ENCODE data around the gene C11orf24. TPM values are rescaled to one million over a fixed set of nuclear protein-coding genes. Genes with fewer than 3 reads are reported as not detected.

The C11orf24 gene
- total RNA-seq, 1 experiment from 2014 or later, result 53.7 TPM

GRCh38 chr11:68295940-68296339 lies 24.2 kb upstream of the C11orf24 start (continued):
- TF ChIP-seq RORB (CRISPR knock-in tag; IDR thresholded peaks at IDR 0.05) (no peak), CBFB (CRISPR knock-in tag; IDR thresholded peaks at IDR 0.05; ENCODE audit: low read depth) (no peak), NR2C2 (CRISPR knock-in tag; IDR thresholded peaks at IDR 0.05) (no peak), ESRRA (CRISPR knock-in tag; IDR thresholded peaks at IDR 0.05; ENCODE audit: borderline replicate concordance) (no peak), TEAD4 (CRISPR knock-in tag; IDR thresholded peaks at IDR 0.05) (no peak), NFE2L1 (CRISPR knock-in tag; IDR thresholded peaks at IDR 0.05) (no peak), JUN (CRISPR knock-in tag; IDR thresholded peaks at IDR 0.05) (no peak), IRF2 (CRISPR knock-in tag; IDR thresholded peaks at IDR 0.05; ENCODE audit: borderline replicate concordance, low read depth) (no peak), AR (CRISPR knock-in tag; IDR thresholded peaks at IDR 0.05) (no peak)

- Mint-ChIP-seq H3K4me3 (no peak overlapping the region), H3K4me1 (no peaks in the 10 kb centered on the region), H3K27me3 (ENCODE audit: low read depth) (peaks cover 5% of the 10 kb centered on the region; the same call in 1 of the 2 replicates), H3K27ac (no peak overlapping the region), H3K9me3 (peaks cover 4% of the 10 kb centered on the region), H3K36me3 (peaks cover 3% of the 10 kb centered on the region)
- ATAC-seq (no peak), DNase-seq (ENCODE audit: low spot score) (no peak)
- ChIA-PET CTCF (interaction anchor here (1.1 to 6.1 kb wide), 2 partner anchors 13 to 37 kb away, joined by 4 to 111 read pairs; no protein-coding TSS in a partner anchor), POLR2A (interaction anchor here (1.3 kb wide), 1 partner anchor 23 kb away, joined by 3 read pairs; the partner anchor contains the start of gene C11orf24)
- peak; percentile 97 for TF ChIP-seq HMGA2 (CRISPR knock-in tag; IDR thresholded peaks at IDR 0.05)
- no peak for TF ChIP-seq CDX4 (CRISPR knock-in tag; IDR thresholded peaks at IDR 0.05; ENCODE audit: borderline replicate concordance)
Observed at GRCh38 chr11:68295271-68295670, 23.5 kb upstream of the C11orf24 start.

- ChIA-PET POLR2A (no interaction called here), CTCF (no interaction called here)
- no peak overlapping the region for H3K4me3 Mint-ChIP-seq
- H3K36me3 Mint-ChIP-seq, result peaks cover 9% of the 10 kb centered on the region
- no peak overlapping the region for H3K27ac Mint-ChIP-seq
- no peaks in the 10 kb centered on the region for H3K4me1 Mint-ChIP-seq
- peaks cover 16% of the 10 kb centered on the region for H3K9me3 Mint-ChIP-seq
- TF ChIP-seq PRDM15 (CRISPR knock-in tag; IDR thresholded peaks at IDR 0.05) (no peak), GTF2I (CRISPR knock-in tag; conservative IDR thresholded peaks at IDR 0.05) (no peak), FOXP1 (CRISPR knock-in tag; IDR thresholded peaks at IDR 0.05; ENCODE audit: borderline replicate concordance) (no peak), ESRRA (CRISPR knock-in tag; IDR thresholded peaks at IDR 0.05; ENCODE audit: borderline replicate concordance) (no peak), E2F4 (CRISPR knock-in tag; IDR thresholded peaks at IDR 0.05; ENCODE audit: borderline replicate concordance, low read depth) (no peak), MXD4 (CRISPR knock-in tag; IDR thresholded peaks at IDR 0.05; ENCODE audit: borderline replicate concordance) (no peak), ELF4 (CRISPR knock-in tag; IDR thresholded peaks at IDR 0.05; ENCODE audit: low read depth) (no peak), ZNF416 (CRISPR knock-in tag; IDR thresholded peaks at IDR 0.05) (no peak), CREB1 (CRISPR knock-in tag; IDR thresholded peaks at IDR 0.05) (no peak), ZNF396 (CRISPR knock-in tag; IDR thresholded peaks at IDR 0.05; ENCODE audit: borderline replicate concordance) (no peak), OVOL2 (CRISPR knock-in tag; IDR thresholded peaks at IDR 0.05; ENCODE audit: borderline replicate concordance) (no peak), AR (CRISPR knock-in tag; IDR thresholded peaks at IDR 0.05) (no peak)
- ATAC-seq, result no peak
- no peak for DNase-seq (ENCODE audit: low spot score)
- peaks cover 5% of the 10 kb centered on the region; the same call in 1 of the 2 replicates for H3K27me3 Mint-ChIP-seq (ENCODE audit: low read depth)
Observed at GRCh38 chr11:68293708-68294107, 21.9 kb upstream of the C11orf24 start.

All from WTC11 (cell line).